Neural cell (in vitro differentiated cells): ENCODE measurements around the gene STOM. TPM values are rescaled to one million over a fixed set of nuclear protein-coding genes. Genes with fewer than 3 reads are reported as not detected.

Experiments used
- H2AFZ ChIP-seq: fragments of 200-600, 300-800 bp; sonication (generic), shearing (Covaris generic); 2 replicates; pipeline ENCODE4 v1.6.0; 2014; ENCODE audit warnings: low read depth, mild to moderate bottlenecking, antibody characterized with exemption, low read length, moderate library complexity
- H3F3A ChIP-seq: fragments of 200-600 bp; shearing (Covaris generic); 2 replicates; pipeline ENCODE4 v1.6.1; 2016; ENCODE audit warnings: mild to moderate bottlenecking, moderate library complexity, mixed read lengths, antibody characterized with exemption, low read length; ENCODE audit not compliant: insufficient read depth, poor library complexity, severe bottlenecking
- H3K27ac ChIP-seq: fragments of 200-600, 300-800 bp; sonication (generic), shearing (Covaris generic); 2 replicates; pipeline ENCODE4 v1.5.1; 2014; ENCODE audit warnings: mild to moderate bottlenecking, low read length, moderate library complexity
- H3K27me3 ChIP-seq: fragments of 300-800, 200-600 bp; sonication (generic), shearing (Covaris generic); 2 replicates; pipeline ENCODE4 v1.6.0; 2014; ENCODE audit warnings: mild to moderate bottlenecking, low read depth, low read length, moderate library complexity; ENCODE audit not compliant: insufficient read depth
- H3K36me3 ChIP-seq: fragments of 300-800, 200-600 bp; sonication (generic), shearing (Covaris generic); 2 replicates; pipeline ENCODE4 v1.5.1; 2014; ENCODE audit warnings: mild to moderate bottlenecking, antibody characterized with exemption, low read length, moderate library complexity; ENCODE audit not compliant: insufficient read depth
- H3K4me2 ChIP-seq: fragments of 300-800, 200-600 bp; sonication (generic), shearing (Covaris generic); 2 replicates; pipeline ENCODE4 v1.6.0; 2014; ENCODE audit warnings: mild to moderate bottlenecking, low read length
- H3K4me3 ChIP-seq: fragments of 300-800, 200-600 bp; sonication (generic), shearing (Covaris generic); 2 replicates; pipeline ENCODE4 v1.5.1; 2014; ENCODE audit warnings: mild to moderate bottlenecking, low read length, moderate library complexity
- H3K79me2 ChIP-seq: fragments of 200-600 bp; shearing (Covaris generic); replicated peaks from 2 replicates; pipeline ENCODE4 v1.6.0; 2014; ENCODE audit warnings: mild to moderate bottlenecking, low read length, moderate library complexity; ENCODE audit not compliant: insufficient read depth
- H3K9ac ChIP-seq: fragments of 300-800, 200-600 bp; sonication (generic), shearing (Covaris generic); 2 replicates; pipeline ENCODE4 v1.6.1; 2016; ENCODE audit warnings: mild to moderate bottlenecking, low read length, mixed read lengths
- H3K9me2 ChIP-seq: fragments of 200-600 bp; shearing (Covaris generic); 2 replicates; pipeline ENCODE4 v1.6.1; 2016; ENCODE audit warnings: mild to moderate bottlenecking, low read length, mixed read lengths; ENCODE audit not compliant: insufficient read depth
- H3K9me3 ChIP-seq: fragments of 200-600, 300-800 bp; sonication (generic), shearing (Covaris generic); 2 replicates; pipeline ENCODE4 v1.6.1; 2016; ENCODE audit warnings: mild to moderate bottlenecking, mixed run types, low read length, moderate library complexity, mixed read lengths
- H4K20me1 ChIP-seq: fragments of 200-600 bp; shearing (Covaris generic); 2 replicates; pipeline ENCODE4 v1.6.1; 2016; ENCODE audit warnings: mild to moderate bottlenecking, mixed run types; ENCODE audit not compliant: insufficient read depth
- EP300 ChIP-seq: fragments of 450-650 bp; conservative IDR thresholded peaks from 2 replicates; pipeline ENCODE4 v1.6.1; 2014; ENCODE audit warnings: antibody characterized with exemption, mild to moderate bottlenecking, moderate library complexity; ENCODE audit not compliant: poor library complexity, severe bottlenecking
- EZH2 ChIP-seq: fragments of 200-600, 300-800 bp; shearing (Covaris generic), sonication (generic); IDR thresholded peaks from 2 replicates; pipeline ENCODE4 v1.6.1; 2014; ENCODE audit warnings: antibody characterized with exemption, low read length, borderline replicate concordance, mild to moderate bottlenecking; ENCODE audit not compliant: insufficient read depth, poor library complexity, severe bottlenecking
- MXI1 ChIP-seq: fragments of 450-650 bp; conservative IDR thresholded peaks from 2 replicates; pipeline ENCODE4 v1.6.1; 2014; ENCODE audit warnings: antibody characterized with exemption, mild to moderate bottlenecking; ENCODE audit not compliant: poor library complexity, severe bottlenecking
- POLR2AphosphoS5 ChIP-seq: IDR thresholded peaks from 2 replicates; pipeline ENCODE4 v1.6.1; 2012
- RAD21 ChIP-seq: fragments of 450-650 bp; conservative IDR thresholded peaks from 2 replicates; pipeline ENCODE4 v1.6.1; 2014; ENCODE audit warnings: antibody characterized with exemption, mild to moderate bottlenecking, moderate library complexity
- SMC3 ChIP-seq: fragments of 450-650 bp; conservative IDR thresholded peaks from 2 replicates; pipeline ENCODE4 v1.6.1; 2014; ENCODE audit warnings: antibody characterized with exemption, mild to moderate bottlenecking, moderate library complexity; ENCODE audit not compliant: poor library complexity
- TAF1 ChIP-seq: IDR thresholded peaks from 2 replicates; pipeline ENCODE4 v1.6.1; 2012; ENCODE audit warnings: low read depth
- polyA plus RNA-seq: library from polyadenylated mRNA; depleted of rRNA; stranded (reverse); fragments of >200 nt; gene quantifications from 2 replicates; pipeline ENCODE4 v1.2.3, GENCODE V29; 2014
- TF ChIP-seq, protein P1 (sequence below): IDR thresholded peaks from 2 replicates; pipeline ENCODE4 v1.6.1; 2012; ENCODE audit warnings: borderline replicate concordance
- TF ChIP-seq, protein P2 (sequence below): fragments of 450-650 bp; IDR thresholded peaks from 2 replicates; pipeline ENCODE4 v1.5.1; 2014; ENCODE audit warnings: antibody characterized with exemption, mild to moderate bottlenecking, moderate library complexity; ENCODE audit not compliant: poor library complexity, severe bottlenecking

The STOM gene
- polyA plus RNA-seq, 1 donor from 2014 or later: 0.11 TPM

GRCh38 chr9:121323449-121324151 lies 46.5 kb downstream of the STOM start:
- Histone ChIP-seq H3K4me2 (no peak overlapping the region), H3K36me3 (no peaks in the 10 kb centered on the region), H3K9ac (no peak overlapping the region), H3K27ac (no peak overlapping the region), H3K79me2 (no peaks in the 10 kb centered on the region), H4K20me1 (no peaks in the 10 kb centered on the region), H2AFZ (no peak overlapping the region), H3K9me3 (no peaks in the 10 kb centered on the region), H3K9me2 (no peaks in the 10 kb centered on the region), H3F3A (no peaks in the 10 kb centered on the region), H3K4me3 (no peak overlapping the region), H3K27me3 (no peaks in the 10 kb centered on the region)
- TF ChIP-seq SMC3 (no peak), MXI1 (no peak), TAF1 (no peak), RAD21 (no peak), EZH2 (no peak), EP300 (no peak), POLR2AphosphoS5 (no peak)
- TF ChIP-seq, protein P1, sequence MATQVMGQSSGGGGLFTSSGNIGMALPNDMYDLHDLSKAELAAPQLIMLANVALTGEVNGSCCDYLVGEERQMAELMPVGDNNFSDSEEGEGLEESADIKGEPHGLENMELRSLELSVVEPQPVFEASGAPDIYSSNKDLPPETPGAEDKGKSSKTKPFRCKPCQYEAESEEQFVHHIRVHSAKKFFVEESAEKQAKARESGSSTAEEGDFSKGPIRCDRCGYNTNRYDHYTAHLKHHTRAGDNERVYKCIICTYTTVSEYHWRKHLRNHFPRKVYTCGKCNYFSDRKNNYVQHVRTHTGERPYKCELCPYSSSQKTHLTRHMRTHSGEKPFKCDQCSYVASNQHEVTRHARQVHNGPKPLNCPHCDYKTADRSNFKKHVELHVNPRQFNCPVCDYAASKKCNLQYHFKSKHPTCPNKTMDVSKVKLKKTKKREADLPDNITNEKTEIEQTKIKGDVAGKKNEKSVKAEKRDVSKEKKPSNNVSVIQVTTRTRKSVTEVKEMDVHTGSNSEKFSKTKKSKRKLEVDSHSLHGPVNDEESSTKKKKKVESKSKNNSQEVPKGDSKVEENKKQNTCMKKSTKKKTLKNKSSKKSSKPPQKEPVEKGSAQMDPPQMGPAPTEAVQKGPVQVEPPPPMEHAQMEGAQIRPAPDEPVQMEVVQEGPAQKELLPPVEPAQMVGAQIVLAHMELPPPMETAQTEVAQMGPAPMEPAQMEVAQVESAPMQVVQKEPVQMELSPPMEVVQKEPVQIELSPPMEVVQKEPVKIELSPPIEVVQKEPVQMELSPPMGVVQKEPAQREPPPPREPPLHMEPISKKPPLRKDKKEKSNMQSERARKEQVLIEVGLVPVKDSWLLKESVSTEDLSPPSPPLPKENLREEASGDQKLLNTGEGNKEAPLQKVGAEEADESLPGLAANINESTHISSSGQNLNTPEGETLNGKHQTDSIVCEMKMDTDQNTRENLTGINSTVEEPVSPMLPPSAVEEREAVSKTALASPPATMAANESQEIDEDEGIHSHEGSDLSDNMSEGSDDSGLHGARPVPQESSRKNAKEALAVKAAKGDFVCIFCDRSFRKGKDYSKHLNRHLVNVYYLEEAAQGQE: no peak
- TF ChIP-seq, protein P2, sequence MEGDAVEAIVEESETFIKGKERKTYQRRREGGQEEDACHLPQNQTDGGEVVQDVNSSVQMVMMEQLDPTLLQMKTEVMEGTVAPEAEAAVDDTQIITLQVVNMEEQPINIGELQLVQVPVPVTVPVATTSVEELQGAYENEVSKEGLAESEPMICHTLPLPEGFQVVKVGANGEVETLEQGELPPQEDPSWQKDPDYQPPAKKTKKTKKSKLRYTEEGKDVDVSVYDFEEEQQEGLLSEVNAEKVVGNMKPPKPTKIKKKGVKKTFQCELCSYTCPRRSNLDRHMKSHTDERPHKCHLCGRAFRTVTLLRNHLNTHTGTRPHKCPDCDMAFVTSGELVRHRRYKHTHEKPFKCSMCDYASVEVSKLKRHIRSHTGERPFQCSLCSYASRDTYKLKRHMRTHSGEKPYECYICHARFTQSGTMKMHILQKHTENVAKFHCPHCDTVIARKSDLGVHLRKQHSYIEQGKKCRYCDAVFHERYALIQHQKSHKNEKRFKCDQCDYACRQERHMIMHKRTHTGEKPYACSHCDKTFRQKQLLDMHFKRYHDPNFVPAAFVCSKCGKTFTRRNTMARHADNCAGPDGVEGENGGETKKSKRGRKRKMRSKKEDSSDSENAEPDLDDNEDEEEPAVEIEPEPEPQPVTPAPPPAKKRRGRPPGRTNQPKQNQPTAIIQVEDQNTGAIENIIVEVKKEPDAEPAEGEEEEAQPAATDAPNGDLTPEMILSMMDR: no peak

DNA sequence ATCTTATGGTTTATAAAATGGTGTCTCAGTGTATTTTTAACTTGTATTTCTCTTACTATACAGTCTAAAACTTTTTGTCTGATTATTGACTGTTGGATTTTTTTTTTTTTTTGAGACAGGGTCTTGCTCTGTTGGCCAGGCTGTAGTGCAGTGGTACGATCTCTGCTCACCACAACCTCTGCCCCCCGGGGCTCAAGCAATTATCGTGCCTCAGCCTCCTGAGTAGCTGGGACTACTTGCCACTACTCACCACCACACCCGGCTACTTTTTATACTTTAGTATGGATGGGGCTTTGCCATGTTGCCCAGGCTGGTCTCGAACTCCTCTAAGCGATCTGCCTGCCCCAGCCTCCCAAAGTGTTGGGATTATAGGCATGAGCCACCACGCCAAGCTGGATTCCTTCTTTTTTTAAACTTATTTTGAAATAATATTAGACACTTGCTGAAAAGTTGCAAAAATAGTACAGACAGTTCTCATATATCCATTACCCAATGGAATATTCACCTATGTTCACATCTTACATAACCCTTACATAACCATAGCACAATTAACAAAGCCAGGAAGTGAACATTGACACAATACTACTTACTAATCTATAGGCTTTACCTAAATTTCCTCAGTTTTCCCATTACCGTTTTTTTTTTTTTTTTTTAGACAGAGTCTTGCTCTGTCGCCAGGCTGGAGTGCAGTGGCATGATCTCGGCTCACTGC lies 47.2 kb downstream of the STOM start:
- Histone ChIP-seq H3K27ac (no peak overlapping the region), H3K79me2 (no peaks in the 10 kb centered on the region), H3K4me2 (no peak overlapping the region), H3K36me3 (no peaks in the 10 kb centered on the region), H3K9ac (no peak overlapping the region), H3K27me3 (no peaks in the 10 kb centered on the region), H3F3A (no peaks in the 10 kb centered on the region), H4K20me1 (no peaks in the 10 kb centered on the region), H3K4me3 (no peak overlapping the region), H3K9me2 (no peaks in the 10 kb centered on the region), H3K9me3 (no peaks in the 10 kb centered on the region), H2AFZ (no peak overlapping the region)
- TF ChIP-seq, protein P2: no peak
- TF ChIP-seq EP300 (no peak), MXI1 (no peak), EZH2 (no peak), POLR2AphosphoS5 (no peak), SMC3 (no peak), RAD21 (no peak), TAF1 (no peak)
- TF ChIP-seq, protein P1: no peak
